GM19372 (cell line): Measurements from ENCODE around the gene ZNF346.

Source experiments
- ATAC-seq: cut with Tn5 transposase; IDR thresholded peaks from one replicate; pipeline ENCODE4 v1.9.1; 2021; ENCODE audit warnings: mild to moderate bottlenecking, low read depth, moderate library complexity; ENCODE audit not compliant: unreplicated experiment

ZNF346 gene

GRCh38 chr5:177092178-177093081, 69.9 kb downstream of the ZNF346 start:
- no peak for ATAC-seq

GRCh38 chr5:177093082-177093712, 70.7 kb downstream of the ZNF346 start:
- no peak for ATAC-seq

- no peak for ATAC-seq
These were observed 71.3 kb downstream of the ZNF346 start for GRCh38 chr5:177093803-177094202.

- ATAC-seq, result no peak
These were observed 72.0 kb downstream of the ZNF346 start for GRCh38 chr5:177094224-177095087.

GRCh38 chr5:177095088-177095669, 72.7 kb downstream of the ZNF346 start:
- ATAC-seq, result no peak

GRCh38 chr5:177096162-177097015, 73.9 kb downstream of the ZNF346 start:
- ATAC-seq, result no peak

GRCh38 chr5:177097016-177097985, 74.8 kb downstream of the ZNF346 start:
- no peak for ATAC-seq

- ATAC-seq, result no peak
These were observed 75.6 kb downstream of the ZNF346 start for GRCh38 chr5:177098120-177098469.

GRCh38 chr5:177098470-177099141, 76.1 kb downstream of the ZNF346 start:
- no peak for ATAC-seq

- ATAC-seq, result no peak
These were observed 77.1 kb downstream of the ZNF346 start for GRCh38 chr5:177099422-177100093.

GRCh38 chr5:177100714-177101121, 78.2 kb downstream of the ZNF346 start:
- no peak for ATAC-seq

- no peak for ATAC-seq
These were observed 81.2 kb downstream of the ZNF346 start for GRCh38 chr5:177103523-177104253.

GRCh38 chr5:177105691-177106476, 83.4 kb downstream of the ZNF346 start:
- ATAC-seq, result no peak

- ATAC-seq, result no peak
These were observed 84.7 kb downstream of the ZNF346 start for GRCh38 chr5:177107159-177107558.

GRCh38 chr5:177109810-177110209, 87.3 kb downstream of the ZNF346 start:
- ATAC-seq, result no peak
